Epithelial cell of esophagus (primary cell): ENCODE measurements around the gene PRRX1.

Experiments used
- DNase-seq: peaks from one replicate; pipeline ENCODE4 v3.0.0; 2010; ENCODE audit warnings: low read depth
- H3K4me3 ChIP-seq: 2 replicates; pipeline ENCODE4 v1.5.1; 2011; ENCODE audit warnings: mild to moderate bottlenecking, low read length, control low read depth
- TF ChIP-seq, protein P1 (sequence below): IDR thresholded peaks from 2 replicates; pipeline ENCODE4 v1.5.1; 2011; ENCODE audit warnings: low read depth, mild to moderate bottlenecking, low read length, control low read depth, inconsistent platforms; ENCODE audit not compliant: insufficient read depth; ENCODE audit errors: missing control alignments

PRRX1 gene

DNA sequence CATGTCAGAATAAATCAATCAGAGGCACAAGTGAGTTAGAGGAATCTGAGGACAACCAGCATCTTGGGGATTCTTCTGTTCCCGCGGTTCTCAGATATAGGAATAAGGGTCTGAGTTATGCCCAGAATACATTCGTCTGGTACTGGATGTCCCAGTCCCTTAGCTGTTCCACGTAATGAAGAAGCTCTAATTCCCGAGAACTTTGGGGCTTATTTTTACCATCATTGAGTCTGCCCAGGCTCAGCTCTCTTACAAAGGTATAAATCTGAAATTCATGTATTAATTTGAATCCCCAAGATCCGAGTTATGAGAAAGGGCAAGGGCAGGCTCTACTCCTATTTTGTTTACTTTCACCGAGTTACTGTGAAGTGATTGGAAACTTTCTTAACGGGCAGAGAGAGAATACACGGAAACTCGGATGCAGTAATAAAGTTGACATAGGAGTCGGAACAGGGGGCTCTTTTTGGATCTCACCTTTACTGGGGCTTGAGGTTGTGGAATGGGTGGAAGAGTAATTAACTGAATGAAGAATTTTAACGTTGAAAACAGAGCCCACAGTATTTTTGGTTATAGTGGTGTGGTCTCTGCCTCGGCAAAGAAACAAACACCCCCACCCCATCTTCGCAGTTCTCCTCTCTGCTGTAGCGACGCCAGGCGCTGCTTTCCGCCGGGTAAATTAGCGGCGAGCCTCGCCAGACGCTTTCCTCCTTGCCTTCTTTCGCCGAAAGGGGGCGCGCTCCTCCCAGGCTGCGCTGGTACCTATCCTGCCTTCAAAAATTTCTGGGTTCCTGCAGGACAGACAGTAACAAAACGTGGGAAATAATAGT lies 7.1 kb downstream of the PRRX1 start:
- no peak overlapping the region for H3K4me3 ChIP-seq
- TF ChIP-seq, protein P1, sequence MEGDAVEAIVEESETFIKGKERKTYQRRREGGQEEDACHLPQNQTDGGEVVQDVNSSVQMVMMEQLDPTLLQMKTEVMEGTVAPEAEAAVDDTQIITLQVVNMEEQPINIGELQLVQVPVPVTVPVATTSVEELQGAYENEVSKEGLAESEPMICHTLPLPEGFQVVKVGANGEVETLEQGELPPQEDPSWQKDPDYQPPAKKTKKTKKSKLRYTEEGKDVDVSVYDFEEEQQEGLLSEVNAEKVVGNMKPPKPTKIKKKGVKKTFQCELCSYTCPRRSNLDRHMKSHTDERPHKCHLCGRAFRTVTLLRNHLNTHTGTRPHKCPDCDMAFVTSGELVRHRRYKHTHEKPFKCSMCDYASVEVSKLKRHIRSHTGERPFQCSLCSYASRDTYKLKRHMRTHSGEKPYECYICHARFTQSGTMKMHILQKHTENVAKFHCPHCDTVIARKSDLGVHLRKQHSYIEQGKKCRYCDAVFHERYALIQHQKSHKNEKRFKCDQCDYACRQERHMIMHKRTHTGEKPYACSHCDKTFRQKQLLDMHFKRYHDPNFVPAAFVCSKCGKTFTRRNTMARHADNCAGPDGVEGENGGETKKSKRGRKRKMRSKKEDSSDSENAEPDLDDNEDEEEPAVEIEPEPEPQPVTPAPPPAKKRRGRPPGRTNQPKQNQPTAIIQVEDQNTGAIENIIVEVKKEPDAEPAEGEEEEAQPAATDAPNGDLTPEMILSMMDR, result peak; percentile 69
- peak; percentile 23 for DNase-seq

DNA sequence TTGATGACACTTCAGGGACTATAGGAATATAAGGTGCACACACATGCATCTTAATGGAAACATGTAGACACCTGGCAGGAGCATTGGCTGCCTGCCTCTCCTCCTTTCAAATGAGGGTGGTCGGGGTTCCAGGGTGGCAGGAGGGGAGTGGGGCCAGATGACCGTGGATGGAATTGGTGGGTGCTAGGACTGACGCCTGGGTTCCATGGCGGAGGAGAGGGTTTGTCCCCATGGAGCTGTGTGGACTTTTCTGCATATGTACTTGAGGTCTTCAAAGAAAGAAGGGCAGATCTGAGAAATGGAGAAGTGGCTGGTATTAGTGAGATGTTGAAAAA lies 7.7 kb downstream of the PRRX1 start:
- TF ChIP-seq, protein P1, result no peak
- DNase-seq, result no peak
- no peak overlapping the region for H3K4me3 ChIP-seq

DNA sequence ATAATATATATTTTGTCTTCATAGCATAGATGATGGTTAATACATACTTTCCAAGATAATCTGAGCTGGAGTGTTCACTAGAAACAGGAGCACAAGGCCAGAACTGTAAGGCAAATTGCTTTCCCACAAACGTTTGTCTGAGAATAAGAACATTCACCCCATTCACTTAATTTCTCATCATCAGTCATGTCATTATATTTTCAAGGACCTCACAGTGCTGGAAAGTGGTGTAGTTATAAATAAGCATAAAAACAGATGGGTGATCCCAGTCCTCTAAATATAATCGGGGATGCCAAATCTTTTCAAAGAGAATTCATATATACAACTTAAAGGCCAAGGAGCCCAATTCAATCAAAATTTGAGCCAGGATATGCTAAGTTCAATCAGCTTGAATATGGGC lies 8.4 kb downstream of the PRRX1 start:
- DNase-seq, result no peak
- H3K4me3 ChIP-seq, result no peak overlapping the region
- TF ChIP-seq, protein P1, result no peak

DNA sequence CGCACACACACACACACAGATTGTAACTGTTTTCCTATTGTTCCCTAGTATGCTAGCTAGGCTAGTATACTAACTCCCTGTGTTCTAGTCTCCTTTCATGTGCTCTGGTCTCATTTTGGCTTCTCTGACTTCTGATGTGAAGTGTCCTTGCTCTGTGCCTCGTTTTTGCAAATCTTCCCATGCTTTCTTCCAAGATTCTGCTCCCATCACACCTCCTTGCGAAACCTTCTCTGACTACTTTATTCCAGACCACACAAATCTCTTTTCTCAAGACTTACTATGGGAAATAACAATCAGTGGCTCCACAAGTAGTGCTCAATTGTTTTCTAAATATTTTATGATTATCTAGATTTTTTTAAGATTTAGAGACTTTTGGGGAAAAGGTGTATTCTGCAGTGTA lies 10.3 kb downstream of the PRRX1 start:
- no peak for DNase-seq
- TF ChIP-seq, protein P1, result no peak
- no peak overlapping the region for H3K4me3 ChIP-seq

DNA sequence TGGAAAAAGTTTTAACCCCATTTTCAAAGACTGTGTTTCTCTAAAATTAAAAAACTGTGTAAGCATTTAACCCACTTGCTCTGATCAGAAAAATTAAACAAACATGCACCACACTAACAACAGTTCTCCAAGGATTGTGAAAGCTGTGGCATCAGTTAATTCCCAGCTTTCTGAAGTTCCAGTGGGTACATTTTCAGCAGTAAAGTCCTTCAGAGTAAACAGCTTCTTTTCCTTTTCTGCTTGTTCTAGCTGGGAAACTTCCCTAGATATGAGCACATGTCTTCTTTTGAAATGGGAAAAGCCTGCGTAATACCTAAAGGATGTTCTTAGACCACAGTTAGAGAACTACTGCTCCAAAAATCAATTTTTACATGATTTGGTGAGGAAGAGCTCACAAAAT lies 11.1 kb downstream of the PRRX1 start:
- TF ChIP-seq, protein P1, result no peak
- H3K4me3 ChIP-seq, result no peak overlapping the region
- DNase-seq, result no peak

DNA sequence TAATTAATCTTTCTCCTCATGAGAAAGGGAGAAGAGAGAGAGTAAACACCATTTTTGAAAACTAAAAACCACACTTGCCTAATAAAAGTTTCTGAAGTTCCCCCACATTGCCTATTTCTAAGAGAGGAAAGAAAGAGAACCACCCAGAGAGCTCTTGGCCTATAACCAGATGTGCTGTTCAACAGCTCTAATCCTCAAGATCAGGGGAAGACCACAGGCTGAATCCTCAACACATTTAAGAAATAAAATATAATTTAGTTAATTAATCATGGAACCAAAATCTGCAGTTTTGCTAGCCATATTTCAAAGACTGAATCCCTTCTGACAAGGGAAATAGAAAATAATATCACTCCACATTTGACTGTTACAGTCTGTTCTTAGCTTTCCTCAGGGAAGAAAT lies 11.9 kb downstream of the PRRX1 start:
- H3K4me3 ChIP-seq, result no peak overlapping the region
- no peak for DNase-seq
- TF ChIP-seq, protein P1, result no peak

DNA sequence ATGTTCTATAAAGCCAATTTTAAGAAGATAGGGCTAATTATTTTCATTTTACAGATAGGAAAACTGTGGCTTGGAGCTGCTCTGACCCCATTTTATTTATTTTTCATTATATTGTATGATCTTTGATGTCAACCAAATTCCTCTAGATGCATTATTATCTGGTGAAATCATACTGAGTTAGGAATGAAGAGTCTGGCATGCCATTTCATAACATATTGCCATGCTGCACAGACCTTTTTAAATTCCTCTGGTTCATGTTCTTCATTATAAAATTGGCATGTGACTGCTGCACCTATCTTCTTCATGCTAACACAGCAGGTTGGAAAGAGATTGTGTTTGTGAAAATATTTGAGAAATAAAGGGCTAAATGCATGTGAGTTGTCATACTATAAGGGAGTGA lies 12.7 kb downstream of the PRRX1 start:
- no peak overlapping the region for H3K4me3 ChIP-seq
- TF ChIP-seq, protein P1, result no peak
- no peak for DNase-seq
